KMS-11 (cell line): Measurements from ENCODE around the gene CLIP3.

Source experiments
- H2AFZ ChIP-seq: fragments of 200-600 bp; sonication (generic); 2 replicates; pipeline ENCODE4 v1.6.1; 2016; ENCODE audit warnings: antibody characterized with exemption, mixed run types, low read depth
- H3K27ac ChIP-seq: fragments of 200-600 bp; sonication (generic); 2 replicates; pipeline ENCODE4 v1.6.1; 2016; ENCODE audit warnings: mild to moderate bottlenecking, mixed run types
- H3K27me3 ChIP-seq: fragments of 200-600 bp; sonication (generic); 2 replicates; pipeline ENCODE4 v1.6.1; 2017; ENCODE audit warnings: mild to moderate bottlenecking, low read depth, mixed run types, moderate library complexity; ENCODE audit not compliant: insufficient read depth
- H3K36me3 ChIP-seq: fragments of 200-600 bp; sonication (generic); 2 replicates; pipeline ENCODE4 v1.6.1; 2017; ENCODE audit warnings: mild to moderate bottlenecking, mixed run types; ENCODE audit not compliant: insufficient read depth
- H3K4me1 ChIP-seq: fragments of 200-600 bp; sonication (generic); 2 replicates; pipeline ENCODE4 v1.6.1; 2016; ENCODE audit warnings: mild to moderate bottlenecking, low read depth, mixed run types; ENCODE audit not compliant: poor library complexity, severe bottlenecking
- H3K4me2 ChIP-seq: fragments of 200-600 bp; sonication (generic); 2 replicates; pipeline ENCODE4 v1.7.0; 2016; ENCODE audit warnings: mild to moderate bottlenecking, mixed run types
- H3K4me3 ChIP-seq: fragments of 200-600 bp; sonication (generic); IDR thresholded peaks from 2 replicates; pipeline ENCODE4 v1.6.1; 2017; ENCODE audit warnings: low read depth, low read length, mixed read lengths; ENCODE audit not compliant: insufficient read depth
- H3K79me2 ChIP-seq: fragments of 200-600 bp; sonication (generic); 2 replicates; pipeline ENCODE4 v1.6.1; 2016; ENCODE audit warnings: low read depth, mixed run types; ENCODE audit not compliant: insufficient read depth
- H3K9ac ChIP-seq: fragments of 200-600 bp; sonication (generic); 2 replicates; pipeline ENCODE4 v1.6.1; 2016; ENCODE audit warnings: mild to moderate bottlenecking, mixed run types
- H4K20me1 ChIP-seq: fragments of 200-600 bp; sonication (generic); 2 replicates; pipeline ENCODE4 v1.6.1; 2016; ENCODE audit warnings: mild to moderate bottlenecking, mixed run types; ENCODE audit not compliant: insufficient read depth
- TF ChIP-seq, protein P1 (sequence below): fragments of 200-600 bp; sonication (generic); conservative IDR thresholded peaks from 2 replicates; pipeline ENCODE4 v1.6.1; 2017; ENCODE audit warnings: low read depth, mild to moderate bottlenecking, antibody characterized with exemption, low read length, moderate library complexity, mixed read lengths

The CLIP3 gene

GRCh38 chr19:36008336-36008978, 24.2 kb downstream of the CLIP3 start, which contains the start of gene SYNE4:
TSS of gene SYNE4 (minus strand) at chr19:36008813. CDS start at chr19:36008681, 132 bp downstream.
- Histone ChIP-seq H4K20me1 (no peaks in the 10 kb centered on the region), H3K4me2 (peak within 1 kb of the TSS; percentile 39; the same call in 1 of the 2 replicates), H3K9ac (no peak within 1 kb of the TSS), H3K79me2 (no peaks in the 10 kb centered on the region; the same call in 1 of the 2 replicates), H3K4me1 (peaks cover 5% of the 10 kb centered on the region), H3K27me3 (no peaks in the 10 kb centered on the region), H3K27ac (no peak within 1 kb of the TSS), H2AFZ (no peak within 1 kb of the TSS), H3K36me3 (no peaks in the 10 kb centered on the region), H3K4me3 (no peak within 1 kb of the TSS)
- TF ChIP-seq, protein P1, sequence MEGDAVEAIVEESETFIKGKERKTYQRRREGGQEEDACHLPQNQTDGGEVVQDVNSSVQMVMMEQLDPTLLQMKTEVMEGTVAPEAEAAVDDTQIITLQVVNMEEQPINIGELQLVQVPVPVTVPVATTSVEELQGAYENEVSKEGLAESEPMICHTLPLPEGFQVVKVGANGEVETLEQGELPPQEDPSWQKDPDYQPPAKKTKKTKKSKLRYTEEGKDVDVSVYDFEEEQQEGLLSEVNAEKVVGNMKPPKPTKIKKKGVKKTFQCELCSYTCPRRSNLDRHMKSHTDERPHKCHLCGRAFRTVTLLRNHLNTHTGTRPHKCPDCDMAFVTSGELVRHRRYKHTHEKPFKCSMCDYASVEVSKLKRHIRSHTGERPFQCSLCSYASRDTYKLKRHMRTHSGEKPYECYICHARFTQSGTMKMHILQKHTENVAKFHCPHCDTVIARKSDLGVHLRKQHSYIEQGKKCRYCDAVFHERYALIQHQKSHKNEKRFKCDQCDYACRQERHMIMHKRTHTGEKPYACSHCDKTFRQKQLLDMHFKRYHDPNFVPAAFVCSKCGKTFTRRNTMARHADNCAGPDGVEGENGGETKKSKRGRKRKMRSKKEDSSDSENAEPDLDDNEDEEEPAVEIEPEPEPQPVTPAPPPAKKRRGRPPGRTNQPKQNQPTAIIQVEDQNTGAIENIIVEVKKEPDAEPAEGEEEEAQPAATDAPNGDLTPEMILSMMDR: no peak

DNA sequence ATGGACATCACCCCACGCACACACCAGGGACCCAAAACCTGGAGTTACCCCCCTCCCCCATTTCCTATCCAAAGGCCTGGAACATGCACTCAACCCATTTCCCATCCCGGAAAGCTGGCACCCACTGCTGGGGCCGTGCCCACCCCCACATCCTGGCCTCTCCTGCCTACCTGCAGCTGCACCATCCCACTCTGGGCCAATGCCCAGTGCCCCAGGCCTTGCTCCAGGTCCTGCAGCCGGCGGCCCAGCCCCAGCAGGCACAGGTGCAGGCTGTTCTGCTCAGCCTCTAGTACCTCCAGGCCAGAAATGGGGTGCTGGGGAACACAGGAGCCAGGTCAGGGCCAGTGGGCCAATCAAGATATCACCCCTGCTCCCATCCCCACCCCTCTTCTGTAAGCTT, 25.7 kb downstream of the CLIP3 start:
- Histone ChIP-seq H3K36me3 (no peaks in the 10 kb centered on the region), H3K27ac (no peak overlapping the region), H2AFZ (no peak overlapping the region), H4K20me1 (no peaks in the 10 kb centered on the region), H3K79me2 (no peaks in the 10 kb centered on the region), H3K9ac (no peak overlapping the region), H3K4me1 (no peaks in the 10 kb centered on the region), H3K4me2 (no peak overlapping the region), H3K27me3 (no peaks in the 10 kb centered on the region), H3K4me3 (no peak overlapping the region)
- TF ChIP-seq, protein P1: no peak

GRCh38 chr19:36003284-36003683, 29.4 kb downstream of the CLIP3 start:
- H3K27ac ChIP-seq: no peak overlapping the region

GRCh38 chr19:36001605-36002004, 31.1 kb downstream of the CLIP3 start:
- H3K27ac ChIP-seq: no peak overlapping the region
- H3K9ac ChIP-seq: no peak overlapping the region
- no peak overlapping the region for H3K4me2 ChIP-seq
- no peaks in the 10 kb centered on the region for H3K36me3 ChIP-seq
- no peak overlapping the region for H2AFZ ChIP-seq
- H3K4me3 ChIP-seq: no peak overlapping the region
- TF ChIP-seq, protein P1: no peak
- no peaks in the 10 kb centered on the region for H4K20me1 ChIP-seq
- H3K27me3 ChIP-seq: no peaks in the 10 kb centered on the region
- peaks cover 2% of the 10 kb centered on the region for H3K4me1 ChIP-seq
- peaks cover 6% of the 10 kb centered on the region for H3K79me2 ChIP-seq

More at GRCh38 chr19:36003284-36003683, 29.4 kb downstream of the CLIP3 start:
- H3K4me3 ChIP-seq: no peak overlapping the region
- no peak overlapping the region for H3K9ac ChIP-seq
- no peaks in the 10 kb centered on the region for H3K36me3 ChIP-seq
- no peaks in the 10 kb centered on the region for H3K27me3 ChIP-seq
- TF ChIP-seq, protein P1: no peak
- H3K4me1 ChIP-seq: no peaks in the 10 kb centered on the region
- H3K79me2 ChIP-seq: no peaks in the 10 kb centered on the region
- H3K4me2 ChIP-seq: no peak overlapping the region
- H4K20me1 ChIP-seq: no peaks in the 10 kb centered on the region
- H2AFZ ChIP-seq: no peak overlapping the region
